ENCODE results near the gene GPR152.

Gene GPR152

GRCh38 chr11:67435727-67436458 lies 16.6 kb downstream of the GPR152 start:
- no peak for TF ChIP-seq SIN3A (IDR thresholded peaks at IDR 0.05; ENCODE audit: borderline replicate concordance, insufficient read depth, low read length)
- no peak for TF ChIP-seq REST (IDR thresholded peaks at IDR 0.05; ENCODE audit: insufficient read depth in 1 of 2, low read depth in 2 of 2, low read length in 2 of 2)
- TF ChIP-seq POLR2AphosphoS5 (IDR thresholded peaks at IDR 0.05; ENCODE audit: low read depth, low read length): 0 out of 2 replicates have a peak, but pooled peaks have one; percentile 6
- no peak for TF ChIP-seq FOXP2 (optimal IDR thresholded peaks at IDR 0.05; ENCODE audit: borderline replicate concordance, extremely low read depth, extremely low read length, insufficient read depth)
- TF ChIP-seq TAF1 (IDR thresholded peaks at IDR 0.05; ENCODE audit: borderline replicate concordance, insufficient read depth, low read length): no peak

- TF ChIP-seq TAF1 (IDR thresholded peaks at IDR 0.05; ENCODE audit: borderline replicate concordance, insufficient read depth, low read length): no peak
- no peak for TF ChIP-seq FOXP2 (optimal IDR thresholded peaks at IDR 0.05; ENCODE audit: borderline replicate concordance, extremely low read depth, extremely low read length, insufficient read depth)
- TF ChIP-seq POLR2AphosphoS5 (IDR thresholded peaks at IDR 0.05; ENCODE audit: low read depth, low read length): peak; percentile 7; the same call in 1 of the 2 replicates
- TF ChIP-seq SIN3A (IDR thresholded peaks at IDR 0.05; ENCODE audit: borderline replicate concordance, insufficient read depth, low read length): no peak
- no peak for TF ChIP-seq REST (IDR thresholded peaks at IDR 0.05; ENCODE audit: insufficient read depth in 1 of 2, low read depth in 2 of 2, low read length in 2 of 2)
These were observed 17.4 kb downstream of the GPR152 start for GRCh38 chr11:67435031-67435726.

GRCh38 chr11:67434395-67434881 lies 18.1 kb downstream of the GPR152 start:
- TF ChIP-seq SIN3A (IDR thresholded peaks at IDR 0.05; ENCODE audit: borderline replicate concordance, insufficient read depth, low read length): no peak
- no peak for TF ChIP-seq TAF1 (IDR thresholded peaks at IDR 0.05; ENCODE audit: borderline replicate concordance, insufficient read depth, low read length)
- no peak for TF ChIP-seq REST (IDR thresholded peaks at IDR 0.05; ENCODE audit: insufficient read depth in 1 of 2, low read depth in 2 of 2, low read length in 2 of 2)
- TF ChIP-seq POLR2AphosphoS5 (IDR thresholded peaks at IDR 0.05; ENCODE audit: low read depth, low read length): no peak
- no peak for TF ChIP-seq FOXP2 (optimal IDR thresholded peaks at IDR 0.05; ENCODE audit: borderline replicate concordance, extremely low read depth, extremely low read length, insufficient read depth)

- TF ChIP-seq FOXP2 (optimal IDR thresholded peaks at IDR 0.05; ENCODE audit: borderline replicate concordance, extremely low read depth, extremely low read length, insufficient read depth) (no peak), TAF1 (IDR thresholded peaks at IDR 0.05; ENCODE audit: borderline replicate concordance, insufficient read depth, low read length) (no peak), POLR2AphosphoS5 (IDR thresholded peaks at IDR 0.05; ENCODE audit: low read depth, low read length) (no peak), SIN3A (IDR thresholded peaks at IDR 0.05; ENCODE audit: borderline replicate concordance, insufficient read depth, low read length) (no peak), REST (IDR thresholded peaks at IDR 0.05; ENCODE audit: insufficient read depth in 1 of 2, low read depth in 2 of 2, low read length in 2 of 2) (no peak)
These were observed 18.8 kb downstream of the GPR152 start for GRCh38 chr11:67433536-67434394.

Data from PFSK-1 (cell line).